HCT116 (cell line): ENCODE data around the gene PRKAA2. TPM values are rescaled to one million over a fixed set of nuclear protein-coding genes. Genes with fewer than 3 reads are reported as not detected.

ENCODE experiments used
- ATAC-seq: fragments of 200-7000 bp; cut with Tn5 transposase; 2 replicates; pipeline ENCODE4 v1.9.1; 2020; ENCODE audit warnings: mild to moderate bottlenecking, moderate library complexity
- BruUV-seq: library from RNA; stranded (reverse); fragments of 400-500 nt; replicated peaks from 2 replicates; lab custom pipeline; 2021; lab: Mats Ljungman, UMichigan
- CTCF ChIA-PET: fragments of 300-600 bp; sonication (Branson Sonifier 250); formaldehyde crosslinking; loops from one replicate; lab custom pipeline; 2021; ENCODE audit warnings: antibody characterized with exemption; lab: Charles Lee
- POLR2A ChIA-PET: fragments of 300-600, 350-600 bp; sonication (Branson Sonifier 250); formaldehyde crosslinking; loops from one replicate; lab custom pipeline; 2021; ENCODE audit warnings: antibody characterized with exemption; lab: Charles Lee
- RAD21 ChIA-PET, 2 experiments: fragments of 300-600 bp; sonication (Branson Sonifier 250); formaldehyde crosslinking; loops; one replicate each; lab custom pipeline; 2023; ENCODE audit warnings: low total read pairs in 2 of 2; ENCODE audit not compliant: uncharacterized antibody in 2 of 2, unreplicated experiment in 2 of 2, low non-redundant PET in 1 of 2; lab: Charles Lee
- DNase-seq: peaks from one replicate; pipeline ENCODE4 v3.0.0-alpha.2; 2010; ENCODE audit warnings: low read depth, low spot score
- H2AFZ ChIP-seq: fragments of 200-600 bp; shearing (Covaris generic), sonication (generic); 2 replicates; pipeline ENCODE4 v1.6.1; 2017; ENCODE audit warnings: low read depth, mixed run types, mixed read lengths, antibody characterized with exemption, low read length; ENCODE audit not compliant: poor library complexity, severe bottlenecking
- H3K27ac ChIP-seq: 2 replicates; pipeline ENCODE4 v1.5.1; 2012; ENCODE audit warnings: low read depth, low read length
- H3K27me3 ChIP-seq: fragments of 200-600 bp; sonication (generic); 2 replicates; pipeline ENCODE4 v1.6.1; 2016; ENCODE audit warnings: mixed run types, low read length, mixed read lengths; ENCODE audit not compliant: insufficient read depth
- H3K36me3 ChIP-seq, 2 experiments: fragments of 200-500 bp in 1 of 2; fragments of 200-600 bp in 1 of 2; sonication (Bioruptor generic) in 1 of 2; sonication (generic) in 1 of 2; 2 replicates each; pipeline versions ENCODE4 v1.5.1 to v1.6.1; 2014 to 2016; ENCODE audit warnings: low read length in 2 of 2, inconsistent platforms in 1 of 2, mixed read lengths in 1 of 2, mixed run types in 1 of 2; ENCODE audit not compliant: insufficient read depth in 2 of 2, control insufficient read depth in 1 of 2
- H3K4me1 ChIP-seq, 2 experiments: fragments of 200-600 bp in 1 of 2; sonication (generic) in 1 of 2; 2 replicates each; pipeline versions ENCODE4 v1.5.1 to v1.6.1; 2012 to 2017; ENCODE audit warnings: low read length in 2 of 2, inconsistent platforms in 1 of 2, mild to moderate bottlenecking in 1 of 2, mixed read lengths in 1 of 2, mixed run types in 1 of 2, moderate library complexity in 1 of 2; ENCODE audit not compliant: insufficient read depth in 2 of 2, control insufficient read depth in 1 of 2
- H3K4me2 ChIP-seq: fragments of 200-600 bp; sonication (generic); 2 replicates; pipeline ENCODE4 v1.6.1; 2017; ENCODE audit warnings: mixed run types, low read length, mixed read lengths
- H3K4me3 ChIP-seq, 2 experiments: fragments of 200-600 bp in 1 of 2; sonication (generic) in 1 of 2; replicated peaks in 1 of 2; 2 replicates each; pipeline ENCODE4 v1.5.1; 2011 to 2016; ENCODE audit warnings: low read length in 2 of 2, control low read depth in 1 of 2, low read depth in 1 of 2, mild to moderate bottlenecking in 1 of 2, mixed read lengths in 1 of 2, mixed run types in 1 of 2
- H3K79me2 ChIP-seq: fragments of 200-600 bp; sonication (generic); 2 replicates; pipeline ENCODE4 v1.6.1; 2017; ENCODE audit warnings: mild to moderate bottlenecking, mixed run types, low read length, moderate library complexity, mixed read lengths; ENCODE audit not compliant: insufficient read depth
- H3K9ac ChIP-seq: fragments of 200-600 bp; sonication (generic); 2 replicates; pipeline ENCODE4 v1.6.1; 2016; ENCODE audit warnings: low read length, mixed read lengths
- H3K9me2 ChIP-seq: fragments of 200-600 bp; sonication (generic), shearing (Covaris generic); 2 replicates; pipeline ENCODE4 v1.6.1; 2017; ENCODE audit warnings: mixed run types, mild to moderate bottlenecking, moderate library complexity; ENCODE audit not compliant: insufficient read depth
- H3K9me3 ChIP-seq, 2 experiments: fragments of 200-500 bp in 1 of 2; fragments of 200-600 bp in 1 of 2; sonication (Bioruptor generic) in 1 of 2; sonication (generic) in 1 of 2; 2 replicates each; pipeline ENCODE4 v1.6.1; 2014 to 2017; ENCODE audit warnings: low read length in 2 of 2, mixed read lengths in 2 of 2, inconsistent platforms in 1 of 2, low read depth in 1 of 2, mild to moderate bottlenecking in 1 of 2, mixed run types in 1 of 2, moderate library complexity in 1 of 2; ENCODE audit not compliant: control insufficient read depth in 1 of 2, insufficient read depth in 1 of 2
- H4K20me1 ChIP-seq: fragments of 200-600 bp; sonication (generic), shearing (Covaris generic); 2 replicates; pipeline ENCODE4 v1.6.1; 2017; ENCODE audit warnings: mixed run types, mild to moderate bottlenecking, moderate library complexity; ENCODE audit not compliant: insufficient read depth
- ATF3 ChIP-seq: IDR thresholded peaks from 2 replicates; pipeline ENCODE4 v1.6.1; 2012
- CTCF ChIP-seq, 3 experiments: fragments of 200-600 bp in 1 of 3; sonication (generic) in 1 of 3; IDR thresholded peaks in 2 of 3; conservative IDR thresholded peaks in 1 of 3; 2 replicates each; pipeline ENCODE4 v1.5.1; 2012 to 2017; ENCODE audit warnings: low read depth in 2 of 3, low read length in 2 of 3, antibody characterized with exemption in 1 of 3, borderline replicate concordance in 1 of 3, control low read depth in 1 of 3, mild to moderate bottlenecking in 1 of 3, mixed read lengths in 1 of 3, mixed run types in 1 of 3, moderate library complexity in 1 of 3; ENCODE audit not compliant: insufficient read depth in 1 of 3
- EGR1 ChIP-seq: IDR thresholded peaks from 2 replicates; pipeline ENCODE4 v1.6.1; 2012; ENCODE audit warnings: low read depth
- EZH2 ChIP-seq: fragments of 200-600 bp; sonication (generic); IDR thresholded peaks from 2 replicates; pipeline ENCODE4 v1.6.1; 2017; ENCODE audit warnings: antibody characterized with exemption, mixed run types
- EZH2phosphoT487 ChIP-seq: fragments of 200-600 bp; IDR thresholded peaks from 2 replicates; pipeline ENCODE4 v1.6.1; 2018; ENCODE audit warnings: antibody characterized with exemption, borderline replicate concordance
- FOSL1 ChIP-seq: IDR thresholded peaks from 2 replicates; pipeline ENCODE4 v1.6.1; 2012; ENCODE audit warnings: low read depth
- JUND ChIP-seq: IDR thresholded peaks from 2 replicates; pipeline ENCODE4 v1.6.1; 2012
- MAX ChIP-seq: IDR thresholded peaks from 2 replicates; pipeline ENCODE4 v1.6.1; 2012
- POLR2AphosphoS5 ChIP-seq: IDR thresholded peaks from 2 replicates; pipeline ENCODE4 v1.6.1; 2011; ENCODE audit warnings: mild to moderate bottlenecking, low read depth, low read length, moderate library complexity
- RAD21 ChIP-seq: IDR thresholded peaks from 2 replicates; pipeline ENCODE4 v1.6.1; 2012; ENCODE audit warnings: low read depth, mild to moderate bottlenecking
- SIN3A ChIP-seq: IDR thresholded peaks from 2 replicates; pipeline ENCODE4 v1.6.1; 2012; ENCODE audit warnings: low read depth
- SP1 ChIP-seq: IDR thresholded peaks from 2 replicates; pipeline ENCODE4 v1.6.1; 2012; ENCODE audit warnings: low read depth
- SRF ChIP-seq: IDR thresholded peaks from 2 replicates; pipeline ENCODE4 v1.6.1; 2012; ENCODE audit warnings: low read depth
- TCF7L2 ChIP-seq: IDR thresholded peaks from 2 replicates; pipeline ENCODE4 v1.7.0; 2011; ENCODE audit warnings: borderline replicate concordance, inconsistent platforms; ENCODE audit not compliant: insufficient read depth, insufficient read length; ENCODE audit errors: extremely low read depth
- YY1 ChIP-seq: IDR thresholded peaks from 2 replicates; pipeline ENCODE4 v1.6.1; 2011; ENCODE audit warnings: low read length, low read depth, moderate library complexity, mild to moderate bottlenecking; ENCODE audit not compliant: insufficient replicate concordance; ENCODE audit errors: extremely low read depth
- ZBTB33 ChIP-seq: IDR thresholded peaks from 2 replicates; pipeline ENCODE4 v1.6.1; 2011; ENCODE audit warnings: mild to moderate bottlenecking, low read length, moderate library complexity; ENCODE audit not compliant: insufficient replicate concordance; ENCODE audit errors: extremely low read depth
- ZNF274 ChIP-seq: fragments of 200-500 bp; sonication (Bioruptor generic); IDR thresholded peaks from 2 replicates; pipeline ENCODE4 v1.6.1; 2014; ENCODE audit warnings: mild to moderate bottlenecking, low read depth, low read length, inconsistent platforms
- intact Hi-C: fragments of 100-400 bp; cut with micrococcal nuclease; formaldehyde crosslinking; loops from 2 replicates; pipeline ENCODE4 v1.10.0; 2022
- total RNA-seq: library from RNA; stranded (reverse); gene quantifications from one replicate; pipeline ENCODE4 v1.2.1, GENCODE V29; 2021; ENCODE audit not compliant: unreplicated experiment

Gene PRKAA2
- total RNA-seq, 1 experiment from 2014 or later: 1.6 TPM

- no peaks in the 10 kb centered on the region for H3K36me3 ChIP-seq
- no TSS peak for BruUV-seq
- H3K27me3 ChIP-seq: peaks cover 33% of the 10 kb centered on the region
- H3K9ac ChIP-seq: no peak overlapping the region
- intact Hi-C loops: no loop called here
- no peak overlapping the region for H3K4me2 ChIP-seq
- no peaks in the 10 kb centered on the region for H4K20me1 ChIP-seq
- H3K27ac ChIP-seq: no peak overlapping the region
- ATAC-seq: peak; percentile 52; the same call in 1 of the 2 replicates
- RAD21 ChIA-PET: no interaction called here
- CTCF ChIA-PET: no interaction called here
- H3K9me2 ChIP-seq: no peaks in the 10 kb centered on the region
- POLR2A ChIA-PET: interaction anchor here (0.7 kb wide), 1 partner anchor 12 kb away, joined by 3 read pairs; no protein-coding TSS in a partner anchor
- H3K79me2 ChIP-seq: no peaks in the 10 kb centered on the region
- no peak overlapping the region for H2AFZ ChIP-seq
- DNase-seq: no peak
- no peaks in the 10 kb centered on the region for H3K9me3 ChIP-seq
- no peak overlapping the region for H3K4me3 ChIP-seq
- peaks cover 0 to 5% of the 10 kb centered on the region in 2 experiments; a peak in 2 of 4 replicates for H3K4me1 ChIP-seq
- peak; percentile 25; the same call in 1 of the 2 replicates for TF ChIP-seq FOSL1
- TF ChIP-seq JUND: no peak
Observed at GRCh38 chr1:56676571-56677035, 31.5 kb downstream of the PRKAA2 start.

GRCh38 chr1:56683569-56683968 is 38.5 kb downstream of the PRKAA2 start:
- Histone ChIP-seq H3K27ac (no peak overlapping the region), H2AFZ (no peak overlapping the region), H3K4me1 (peaks cover 8 to 10% of the 10 kb centered on the region in 2 experiments), H3K79me2 (no peaks in the 10 kb centered on the region), H3K4me2 (no peak overlapping the region), H3K4me3 (no peak overlapping the region), H3K9me2 (no peaks in the 10 kb centered on the region), H3K36me3 (no peaks in the 10 kb centered on the region), H3K9me3 (no peaks in the 10 kb centered on the region), H3K9ac (no peak overlapping the region), H4K20me1 (no peaks in the 10 kb centered on the region), H3K27me3 (peaks cover 57% of the 10 kb centered on the region)
- ChIA-PET POLR2A (no interaction called here), CTCF (no interaction called here), RAD21 (no interaction called here)
- intact Hi-C loops: no loop called here
- DNase-seq: no peak
- BruUV-seq: no TSS peak
- no peak for ATAC-seq
- no peak for TF ChIP-seq EGR1
- no peak for TF ChIP-seq MAX
- TF ChIP-seq ATF3: no peak
- no peak for TF ChIP-seq SRF
- TF ChIP-seq SIN3A: no peak
- no peak for TF ChIP-seq ZBTB33
- no peak for TF ChIP-seq RAD21
- TF ChIP-seq EZH2phosphoT487: no peak
- TF ChIP-seq POLR2AphosphoS5: no peak
- TF ChIP-seq TCF7L2: no peak
- TF ChIP-seq YY1: no peak
- no peak for TF ChIP-seq ZNF274
- TF ChIP-seq SP1: no peak
- TF ChIP-seq CTCF (IDR thresholded peaks at IDR 0.05 in 2 of 3, conservative IDR thresholded peaks at IDR 0.05 in 1 of 3; ENCODE audit: borderline replicate concordance in 1 of 3, insufficient read depth in 1 of 3, low read depth in 2 of 3, low read length in 2 of 3): no peak
- TF ChIP-seq EZH2: no peak
